ENCODE data around the gene OGA. TPM values are rescaled to one million over a fixed set of nuclear protein-coding genes. Genes with fewer than 3 reads are reported as not detected.

OGA gene
- total and polyA plus RNA-seq, 9 of the 15 experiments (the other 6 are each of a cell fraction or from before 2014, with no cell fraction given) = 13.5 to 73.5 (median 59.5) TPM

- no peak for TF ChIP-seq ZMIZ1 (IDR thresholded peaks at IDR 0.05; ENCODE audit: low read depth in 2 of 2, low read length in 2 of 2)
- TF ChIP-seq FOXA3 (CRISPR knock-in tag; conservative IDR thresholded peaks at IDR 0.05 in 1 of 2, IDR thresholded peaks at IDR 0.05 in 1 of 2) = no peak
- no peak for TF ChIP-seq ILK (tag; IDR thresholded peaks at IDR 0.05; ENCODE audit: borderline replicate concordance, low read depth)
- TF ChIP-seq ZNF174 (CRISPR knock-in tag; IDR thresholded peaks at IDR 0.05) = no peak
- 0 out of 2 replicates have a peak, but pooled peaks have one; percentile 32 for TF ChIP-seq MIER1 (IDR thresholded peaks at IDR 0.05; ENCODE audit: low read depth)
- TF ChIP-seq RHOXF2B (CRISPR knock-in tag; conservative IDR thresholded peaks at IDR 0.05) = no peak
- no peak for TF ChIP-seq HDAC3 (IDR thresholded peaks at IDR 0.05; ENCODE audit: borderline replicate concordance, partially characterized antibody)
- no peak for TF ChIP-seq ZNF143 (CRISPR knock-in tag; IDR thresholded peaks at IDR 0.05)
- TF ChIP-seq SRSF9 (IDR thresholded peaks at IDR 0.05; ENCODE audit: borderline replicate concordance, low read depth, low read length) = no peak
- TF ChIP-seq ZFX (CRISPR knock-in tag; IDR thresholded peaks at IDR 0.05) = 0 out of 2 replicates have a peak, but pooled peaks have one; percentile 12
- TF ChIP-seq ADNP (tag; IDR thresholded peaks at IDR 0.05) = no peak
- TF ChIP-seq NKRF (IDR thresholded peaks at IDR 0.05; ENCODE audit: borderline replicate concordance) = no peak
- no peak for TF ChIP-seq E4F1 (CRISPR knock-in tag; IDR thresholded peaks at IDR 0.05; ENCODE audit: borderline replicate concordance)
- no peak for TF ChIP-seq LCOR (CRISPR knock-in tag; IDR thresholded peaks at IDR 0.05)
- TF ChIP-seq NCOA6 (IDR thresholded peaks at IDR 0.05) = no peak
- no peak for TF ChIP-seq PATZ1 (CRISPR knock-in tag; IDR thresholded peaks at IDR 0.05; ENCODE audit: borderline replicate concordance)
- no peak for TF ChIP-seq ZNF3 (CRISPR knock-in tag; IDR thresholded peaks at IDR 0.05)
Measured at GRCh38 chr10:101840741-101841453, 22.7 kb upstream of the OGA start (continued).

Measured in K562 (cell line).